GM12801 (cell line): ENCODE results near the gene OR6C2.

ENCODE experiments used
- CTCF ChIP-seq: IDR thresholded peaks from one replicate; pipeline ENCODE4 v1.5.1; 2011; ENCODE audit warnings: control low read depth; ENCODE audit not compliant: insufficient read length; ENCODE audit errors: extremely low read depth

Gene OR6C2

GRCh38 chr12:55428331-55429243 is 15.3 kb upstream of the OR6C2 start:
- TF ChIP-seq CTCF: no peak

DNA sequence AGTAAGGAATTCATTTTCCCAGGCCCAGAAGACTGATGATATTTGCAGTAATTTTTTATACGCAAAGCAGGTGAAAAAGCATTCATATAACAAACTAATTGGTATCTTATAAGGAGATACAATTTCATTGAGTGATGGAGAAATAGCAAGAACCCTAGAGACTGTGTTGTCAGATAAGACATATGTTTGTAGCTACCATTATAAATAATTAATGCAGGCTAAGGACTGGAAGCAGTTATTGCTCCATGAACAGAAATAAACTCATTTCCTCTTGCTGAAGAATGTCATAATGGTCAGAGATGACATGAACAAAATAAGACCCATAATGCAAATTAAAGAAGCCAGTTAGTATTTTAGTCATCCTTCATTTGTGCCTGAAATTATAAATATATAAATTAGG is 1.5 kb downstream of the OR6C2 start:
- TF ChIP-seq CTCF: no peak

DNA sequence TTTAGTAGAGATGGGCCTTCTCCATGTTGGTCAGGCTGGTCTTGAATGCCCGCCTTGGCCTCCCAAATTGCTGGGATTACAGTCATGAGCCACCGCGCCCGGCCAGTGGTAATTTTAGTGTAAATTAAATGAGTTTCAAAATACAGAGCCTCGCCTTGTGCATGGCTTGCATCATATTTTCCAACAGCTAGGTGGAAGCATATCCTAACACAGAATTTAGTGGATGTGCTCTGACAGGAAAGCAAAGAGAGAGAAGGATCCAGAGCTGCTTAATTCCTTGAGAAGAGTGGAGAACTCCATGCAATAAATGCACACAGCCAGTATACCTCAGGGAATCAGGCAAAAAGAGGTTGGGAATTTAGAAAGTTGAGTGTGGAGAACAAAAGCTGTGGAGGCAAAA is 2.5 kb downstream of the OR6C2 start:
- TF ChIP-seq CTCF: no peak

GRCh38 chr12:55448825-55449224 is 4.9 kb downstream of the OR6C2 start:
- no peak for TF ChIP-seq CTCF

DNA sequence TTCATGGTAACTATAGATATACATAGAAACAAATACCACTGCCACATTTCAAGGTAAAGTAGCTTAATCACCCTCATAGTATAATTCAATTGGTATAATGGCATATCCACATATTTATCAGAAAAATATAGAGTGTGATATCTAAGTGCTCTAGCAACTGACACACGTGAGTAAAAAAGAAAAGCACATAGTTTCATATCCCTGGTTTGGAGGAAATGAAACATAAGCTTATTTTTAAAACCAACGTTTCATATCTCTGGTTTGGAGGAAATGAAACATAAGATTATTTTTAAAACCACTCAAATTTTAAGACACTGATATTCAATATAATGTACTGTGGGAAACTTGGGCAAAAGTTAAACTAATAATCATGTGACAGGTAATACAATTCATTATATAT is 24.0 kb downstream of the OR6C2 start:
- TF ChIP-seq CTCF: no peak

DNA sequence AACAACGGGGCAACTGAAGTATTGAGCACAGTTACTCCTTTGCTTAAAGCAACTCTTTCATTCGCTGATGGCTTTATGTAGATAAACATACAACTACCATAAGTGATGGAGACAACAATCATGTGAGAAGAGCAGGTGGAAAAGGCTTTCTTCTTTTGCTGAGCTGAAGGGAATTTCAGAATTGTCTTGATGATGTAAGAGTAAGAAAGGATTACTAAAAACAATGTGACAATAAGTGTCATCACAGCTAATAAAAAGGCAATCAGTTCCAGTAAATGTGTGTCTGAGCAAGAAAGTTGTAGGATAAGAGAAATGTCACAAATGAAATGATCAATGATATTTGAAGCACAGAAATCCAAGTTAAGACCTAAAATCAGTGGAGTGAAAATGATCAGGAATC is 25.4 kb downstream of the OR6C2 start:
- TF ChIP-seq CTCF: no peak

DNA sequence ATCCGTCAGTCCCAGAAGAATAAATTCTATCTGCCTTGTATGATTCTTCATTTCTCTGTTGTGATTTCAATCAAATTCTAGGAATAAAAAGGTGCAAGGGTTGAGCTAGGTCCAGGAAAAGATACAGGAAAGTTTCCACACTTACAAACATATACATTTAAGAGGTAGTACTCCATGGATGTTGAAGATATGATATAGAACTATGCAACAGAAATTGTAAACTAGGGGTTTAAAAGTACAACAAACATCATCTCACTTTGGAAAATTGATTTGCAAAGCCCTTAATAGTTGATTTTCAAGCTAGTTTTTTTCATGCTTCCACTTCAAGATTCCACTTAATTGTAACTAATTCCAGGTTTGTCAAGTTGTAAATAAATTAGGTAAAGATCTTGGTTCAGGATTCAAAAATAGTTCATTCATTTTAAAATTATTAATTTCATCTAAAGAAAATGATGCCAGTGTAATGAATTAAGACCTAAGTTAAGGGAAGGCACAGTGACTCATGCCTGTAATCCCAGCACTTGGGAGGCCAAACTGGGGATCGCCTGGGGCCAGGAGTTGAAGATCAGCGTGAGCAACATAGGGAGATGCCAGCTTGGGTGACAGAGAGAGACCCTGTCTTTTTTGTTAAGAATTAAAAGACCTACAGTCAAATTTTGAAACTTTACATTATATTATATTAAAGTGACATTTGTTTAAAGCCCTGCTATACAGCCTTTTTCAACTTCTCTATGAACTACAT is 26.4 kb downstream of the OR6C2 start, which contains the start of gene OR6C70:
Gene OR6C70, minus strand, starts transcription at position 51 of the 742 bp plus-strand sequence. Its CDS starts 0 bp downstream, at position 51.
- TF ChIP-seq CTCF: no peak
